ENCODE measurements around the gene MYEOV. TPM values are rescaled to one million over a fixed set of nuclear protein-coding genes. Genes with fewer than 3 reads are reported as not detected.
A peak's percentile ranks its signal among the peaks of the same experiment; 100 is the strongest.

The MYEOV gene
- total RNA-seq, 1 experiment from 2014 or later = 182 TPM

DNA sequence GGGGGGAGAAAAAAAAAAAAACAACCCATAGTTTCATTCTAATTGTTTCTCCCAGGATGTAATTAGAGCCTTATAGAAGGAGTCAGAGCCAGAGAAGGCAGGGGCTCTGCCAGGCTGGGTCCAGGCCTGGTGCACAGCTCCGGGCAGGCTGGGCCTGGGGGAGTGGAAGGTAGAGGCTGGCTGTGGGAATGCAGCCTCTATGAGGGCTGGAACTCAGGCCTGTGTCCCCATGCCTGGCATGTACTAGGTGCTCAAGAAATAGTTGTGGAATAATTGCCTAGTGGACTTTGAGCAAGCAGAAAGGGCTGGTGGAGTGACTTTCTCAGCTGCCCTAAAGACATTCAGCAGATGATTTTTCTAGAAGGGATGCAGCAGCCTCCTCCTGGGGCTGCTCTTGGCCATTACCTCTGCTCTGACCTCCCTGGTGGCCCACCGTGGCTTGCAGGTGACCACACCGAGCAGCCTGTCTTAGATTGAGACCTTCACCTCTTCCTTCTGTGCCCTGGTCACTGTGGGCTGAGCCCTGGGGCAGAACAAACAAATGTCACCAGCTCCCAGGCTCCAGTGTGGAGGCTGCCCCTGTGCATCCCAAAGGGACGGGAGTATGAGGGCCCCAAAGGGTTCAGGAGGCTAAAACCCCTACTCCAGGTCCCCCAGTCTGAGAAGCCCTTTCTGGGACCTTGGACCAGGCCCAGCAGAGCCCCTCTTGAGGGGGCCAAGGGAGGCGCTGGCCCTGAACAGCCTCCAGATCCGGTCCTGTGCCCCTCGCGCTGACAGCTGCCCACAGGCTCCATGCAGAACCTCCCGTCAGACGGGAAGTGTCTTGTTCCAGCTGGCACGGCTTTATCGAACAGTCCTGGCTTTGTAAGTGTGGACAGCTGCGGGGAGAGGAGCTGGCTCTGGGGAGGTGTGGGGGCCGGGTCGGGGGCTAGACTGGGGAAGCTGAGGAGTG is 18.8 kb downstream of the MYEOV start:
- H2AFZ ChIP-seq = no peak overlapping the region
- no peak overlapping the region for H3K4me2 ChIP-seq
- BruUV-seq (replicated peaks) = no TSS peak
- H3K27ac ChIP-seq = no peak overlapping the region
- intact Hi-C loops (cut with micrococcal nuclease; ENCODE audit: unreplicated experiment) = no loop called here
- ChIA-PET POLR2A (ENCODE audit: unreplicated experiment) (interaction anchor here (1.2 kb wide), 1 partner anchor 8 kb away, joined by 8 read pairs; no protein-coding TSS in a partner anchor), CTCF (interaction anchor here (0.7 kb wide), 1 partner anchor 978 kb away, joined by 8 read pairs; no protein-coding TSS in a partner anchor)
- H3F3A ChIP-seq (ENCODE audit: insufficient read depth, low read depth) = peaks cover 89% of the 10 kb centered on the region
- H3K9me2 ChIP-seq (ENCODE audit: insufficient read depth) = no peaks in the 10 kb centered on the region
- H3K4me1 ChIP-seq (replicated peaks; ENCODE audit: insufficient read depth) = peaks cover 47% of the 10 kb centered on the region
- H3K79me2 ChIP-seq (ENCODE audit: low read depth) = peaks cover 100% of the 10 kb centered on the region
- TF ChIP-seq EZH2 (IDR thresholded peaks at IDR 0.05; ENCODE audit: low read depth) = no peak
- TF ChIP-seq, protein P1, sequence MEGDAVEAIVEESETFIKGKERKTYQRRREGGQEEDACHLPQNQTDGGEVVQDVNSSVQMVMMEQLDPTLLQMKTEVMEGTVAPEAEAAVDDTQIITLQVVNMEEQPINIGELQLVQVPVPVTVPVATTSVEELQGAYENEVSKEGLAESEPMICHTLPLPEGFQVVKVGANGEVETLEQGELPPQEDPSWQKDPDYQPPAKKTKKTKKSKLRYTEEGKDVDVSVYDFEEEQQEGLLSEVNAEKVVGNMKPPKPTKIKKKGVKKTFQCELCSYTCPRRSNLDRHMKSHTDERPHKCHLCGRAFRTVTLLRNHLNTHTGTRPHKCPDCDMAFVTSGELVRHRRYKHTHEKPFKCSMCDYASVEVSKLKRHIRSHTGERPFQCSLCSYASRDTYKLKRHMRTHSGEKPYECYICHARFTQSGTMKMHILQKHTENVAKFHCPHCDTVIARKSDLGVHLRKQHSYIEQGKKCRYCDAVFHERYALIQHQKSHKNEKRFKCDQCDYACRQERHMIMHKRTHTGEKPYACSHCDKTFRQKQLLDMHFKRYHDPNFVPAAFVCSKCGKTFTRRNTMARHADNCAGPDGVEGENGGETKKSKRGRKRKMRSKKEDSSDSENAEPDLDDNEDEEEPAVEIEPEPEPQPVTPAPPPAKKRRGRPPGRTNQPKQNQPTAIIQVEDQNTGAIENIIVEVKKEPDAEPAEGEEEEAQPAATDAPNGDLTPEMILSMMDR (conservative IDR thresholded peaks at IDR 0.05) = no peak
- DNase-seq = no peak
- peaks cover 74% of the 10 kb centered on the region for H4K20me1 ChIP-seq (ENCODE audit: insufficient read depth)
- H3K4me3 ChIP-seq = no peak overlapping the region
- no peaks in the 10 kb centered on the region for H3K27me3 ChIP-seq (ENCODE audit: insufficient read depth, low read depth)
- H3K36me3 ChIP-seq (ENCODE audit: low read depth) = peaks cover 75% of the 10 kb centered on the region
- H3K9me3 ChIP-seq (ENCODE audit: insufficient read depth, low read depth) = no peaks in the 10 kb centered on the region

DNA sequence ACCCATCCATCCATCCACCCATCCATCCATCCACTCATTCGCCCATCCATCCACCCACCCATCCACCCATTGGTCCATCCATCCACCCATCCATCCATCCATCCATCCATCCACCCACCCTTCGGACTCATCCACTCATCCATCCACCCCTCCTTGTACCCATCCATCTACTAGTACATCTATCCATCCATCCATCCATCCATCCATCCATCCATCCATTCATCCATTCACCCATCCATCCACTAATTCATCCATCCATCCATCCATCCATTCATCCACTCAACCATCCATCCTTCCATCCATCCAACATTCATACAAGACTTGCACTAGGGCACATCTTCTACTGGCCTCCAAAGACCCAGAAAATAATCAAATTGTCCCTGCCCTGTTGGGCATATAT is 20.0 kb downstream of the MYEOV start:
- H3K36me3 ChIP-seq (ENCODE audit: low read depth) = peaks cover 77% of the 10 kb centered on the region
- ChIA-PET CTCF (no interaction called here), POLR2A (ENCODE audit: unreplicated experiment) (no interaction called here)
- no peaks in the 10 kb centered on the region for H3K9me3 ChIP-seq (ENCODE audit: insufficient read depth, low read depth)
- TF ChIP-seq EZH2 (IDR thresholded peaks at IDR 0.05; ENCODE audit: low read depth) = no peak
- TF ChIP-seq, protein P1 (conservative IDR thresholded peaks at IDR 0.05) = no peak
- H3K4me3 ChIP-seq = no peak overlapping the region
- no TSS peak for BruUV-seq (replicated peaks)
- no peaks in the 10 kb centered on the region for H3K9me2 ChIP-seq (ENCODE audit: insufficient read depth)
- H2AFZ ChIP-seq = no peak overlapping the region
- no peak for DNase-seq
- no peaks in the 10 kb centered on the region for H3K27me3 ChIP-seq (ENCODE audit: insufficient read depth, low read depth)
- H3K79me2 ChIP-seq (ENCODE audit: low read depth) = peaks cover 100% of the 10 kb centered on the region
- H3K4me2 ChIP-seq = no peak overlapping the region
- no peak overlapping the region for H3K27ac ChIP-seq
- intact Hi-C loops (cut with micrococcal nuclease; ENCODE audit: unreplicated experiment) = no loop called here
- peaks cover 49% of the 10 kb centered on the region for H3K4me1 ChIP-seq (replicated peaks; ENCODE audit: insufficient read depth)
- H3F3A ChIP-seq (ENCODE audit: insufficient read depth, low read depth) = peaks cover 89% of the 10 kb centered on the region
- peaks cover 74% of the 10 kb centered on the region for H4K20me1 ChIP-seq (ENCODE audit: insufficient read depth)

DNA sequence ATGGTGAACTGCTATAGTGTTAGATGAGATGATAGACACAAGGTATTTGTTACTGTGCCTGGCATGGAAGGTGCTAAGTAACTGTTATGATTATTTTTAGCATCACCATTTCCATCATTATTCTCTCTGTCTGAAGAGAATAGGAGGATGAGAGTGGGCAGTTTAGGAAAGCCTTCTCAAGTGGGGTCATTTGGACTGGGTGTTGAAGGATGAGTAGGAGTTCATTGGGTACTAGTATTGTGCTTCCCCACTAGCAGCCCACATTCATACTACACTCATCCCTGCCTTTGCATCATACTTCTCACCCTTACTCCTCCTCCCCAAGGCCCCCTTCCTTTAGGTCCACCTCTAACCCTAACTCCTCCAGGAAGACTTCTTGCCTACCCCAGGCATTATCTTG is 20.6 kb downstream of the MYEOV start:
- POLR2A ChIA-PET (ENCODE audit: unreplicated experiment) = no interaction called here
- CTCF ChIA-PET = no interaction called here
- Histone ChIP-seq H3K79me2 (ENCODE audit: low read depth) (peaks cover 100% of the 10 kb centered on the region), H3K4me3 (no peak overlapping the region), H3K9me3 (ENCODE audit: insufficient read depth, low read depth) (no peaks in the 10 kb centered on the region), H3K4me2 (no peak overlapping the region), H3K9me2 (ENCODE audit: insufficient read depth) (no peaks in the 10 kb centered on the region), H3K27ac (peak overlapping the region; percentile 22), H2AFZ (no peak overlapping the region), H3K36me3 (ENCODE audit: low read depth) (peaks cover 82% of the 10 kb centered on the region), H3K27me3 (ENCODE audit: insufficient read depth, low read depth) (no peaks in the 10 kb centered on the region), H4K20me1 (ENCODE audit: insufficient read depth) (peaks cover 74% of the 10 kb centered on the region), H3F3A (ENCODE audit: insufficient read depth, low read depth) (peaks cover 89% of the 10 kb centered on the region), H3K4me1 (replicated peaks; ENCODE audit: insufficient read depth) (peaks cover 55% of the 10 kb centered on the region)
- BruUV-seq (replicated peaks) = no TSS peak
- no peak for TF ChIP-seq EZH2 (IDR thresholded peaks at IDR 0.05; ENCODE audit: low read depth)
- TF ChIP-seq, protein P1 (conservative IDR thresholded peaks at IDR 0.05) = no peak
- intact Hi-C loops (cut with micrococcal nuclease; ENCODE audit: unreplicated experiment) = no loop called here
- no peak for DNase-seq
